Caki2 (cell line): ENCODE measurements around the gene GBP7. TPM values are rescaled to one million over a fixed set of nuclear protein-coding genes. Genes with fewer than 3 reads are reported as not detected.
"Not testable (repeated sequence)": the region's sequence is repeated elsewhere in the genome, so short reads cannot be mapped to it uniquely, and the experiment has no call there.

Source experiments
- DNase-seq: peaks from one replicate; pipeline ENCODE4 v3.0.0-alpha.2; 2015; ENCODE audit warnings: low read depth
- in situ Hi-C: cut with HindIII; loops from 2 replicates; pipeline ENCODE4 v1.10.0; 2016; ENCODE audit warnings: low sequenced_read_pairs, low pct_unique_long_range_greater_than_20kb, mixed read lengths
- total RNA-seq: library from RNA; depleted of rRNA; stranded (reverse); fragments of >200 nt; shearing (Covaris generic); gene quantifications from 2 replicates; pipeline ENCODE4 v1.2.3, GENCODE V29; 2014; ENCODE audit warnings: low replicate concordance; rRNA removed

Gene GBP7
- total RNA-seq = not detected in 2 replicates

GRCh38 chr1:89175601-89176256 lies at the start of gene GBP7:
Gene GBP7 (minus strand): TSS chr1:89176003. CDS start chr1:89171935, 4,068 bp downstream.
- in situ Hi-C loops = no loop called here
- no peak for DNase-seq

DNA sequence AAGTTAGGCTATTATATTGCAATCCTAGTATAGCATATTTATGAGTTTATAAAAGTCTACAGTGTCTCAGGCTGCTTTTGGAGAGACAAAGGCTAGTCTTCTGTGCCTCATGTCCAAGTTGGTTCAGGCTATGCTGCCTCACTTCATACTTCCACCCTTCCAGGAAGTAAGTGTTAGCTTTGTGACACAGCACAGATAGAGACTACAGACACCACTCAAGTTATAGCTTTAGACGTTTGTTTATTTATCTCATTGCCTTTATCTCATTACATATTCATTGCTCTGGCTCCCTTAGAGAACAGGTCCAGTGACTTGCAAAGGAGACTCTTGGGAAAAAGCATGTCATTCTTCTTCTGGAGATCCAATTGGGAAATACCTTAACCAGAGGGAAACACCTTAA lies 45.5 kb upstream of the GBP7 start:
- no peak for DNase-seq
- in situ Hi-C loops = no loop called here

GRCh38 chr1:89219851-89220250 lies 44.0 kb upstream of the GBP7 start:
- DNase-seq, in situ Hi-C loops: not testable (repeated sequence)

DNA sequence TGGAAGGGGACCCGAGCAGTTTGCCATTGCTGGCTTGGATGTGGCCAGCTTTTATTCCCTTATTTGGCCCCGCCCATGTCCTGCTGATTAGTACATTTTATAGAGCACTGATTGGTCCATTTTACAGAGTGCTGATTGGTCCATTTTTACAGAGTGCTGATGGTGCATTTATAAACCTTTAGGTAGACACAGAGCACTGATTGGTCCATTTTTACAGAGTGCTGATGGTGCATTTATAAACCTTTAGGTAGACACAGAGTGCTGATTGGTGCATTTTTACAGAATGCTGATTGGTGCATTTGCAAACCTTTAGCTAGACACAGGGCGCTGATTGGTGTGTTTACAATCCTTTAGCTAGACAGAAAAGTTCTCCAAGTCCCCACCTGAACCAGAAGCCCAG lies 43.1 kb upstream of the GBP7 start:
- DNase-seq, in situ Hi-C loops: not testable (repeated sequence)

- DNase-seq = no peak
- in situ Hi-C loops = no loop called here
Measured at GRCh38 chr1:89213347-89213746, 37.5 kb upstream of the GBP7 start.

DNA sequence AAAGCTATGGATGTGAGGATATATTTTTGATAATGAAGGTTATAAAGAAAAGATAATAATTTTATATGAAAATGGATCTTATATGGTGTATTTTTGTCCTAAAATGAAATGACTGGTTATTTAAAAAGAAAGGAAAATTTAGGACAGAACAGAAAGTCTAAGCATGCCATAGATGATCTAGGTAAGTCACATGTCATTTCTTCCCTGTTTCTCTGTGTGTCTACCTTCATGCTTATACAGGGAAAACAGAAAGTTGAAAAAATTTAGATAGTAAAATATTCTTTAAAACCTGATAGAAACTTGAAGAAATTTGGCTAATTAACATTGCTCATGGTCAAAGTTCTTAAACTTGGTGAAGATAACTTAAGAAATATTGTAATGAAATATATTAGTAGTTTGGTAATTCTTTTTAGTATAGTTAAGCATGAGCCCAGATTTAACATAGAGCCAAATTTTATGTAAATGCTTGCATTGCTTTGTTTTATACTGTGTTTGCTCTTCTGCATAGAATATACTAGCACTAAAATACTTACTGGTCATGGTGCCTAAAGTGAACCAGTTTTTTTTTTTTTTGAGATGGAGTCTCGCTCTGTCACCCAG lies 35.3 kb upstream of the GBP7 start:
- no peak for DNase-seq
- in situ Hi-C loops = no loop called here

GRCh38 chr1:89206373-89206772 lies 30.6 kb upstream of the GBP7 start:
- in situ Hi-C loops = no loop called here

DNA sequence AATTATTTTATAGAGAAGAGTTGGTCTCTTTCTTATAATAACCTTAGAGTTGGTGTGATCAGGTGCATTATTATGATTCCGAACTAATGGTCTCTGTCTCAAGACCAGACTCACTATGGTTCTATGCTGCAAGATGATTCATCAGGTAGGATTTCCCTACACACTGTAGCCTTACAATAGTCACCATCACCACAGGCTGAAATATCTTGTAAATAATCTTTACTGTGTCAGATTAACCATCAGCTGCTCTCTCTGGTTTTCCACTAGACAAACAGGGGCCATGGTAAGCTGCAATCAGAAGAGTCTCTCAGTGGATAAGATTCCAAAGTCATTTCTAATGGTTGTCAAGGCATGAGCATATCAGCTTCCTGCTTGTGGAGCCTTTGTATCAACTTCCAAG lies 27.4 kb upstream of the GBP7 start:
- in situ Hi-C loops = no loop called here
- no peak for DNase-seq

More at GRCh38 chr1:89206373-89206772, 30.6 kb upstream of the GBP7 start:
- no peak for DNase-seq

DNA sequence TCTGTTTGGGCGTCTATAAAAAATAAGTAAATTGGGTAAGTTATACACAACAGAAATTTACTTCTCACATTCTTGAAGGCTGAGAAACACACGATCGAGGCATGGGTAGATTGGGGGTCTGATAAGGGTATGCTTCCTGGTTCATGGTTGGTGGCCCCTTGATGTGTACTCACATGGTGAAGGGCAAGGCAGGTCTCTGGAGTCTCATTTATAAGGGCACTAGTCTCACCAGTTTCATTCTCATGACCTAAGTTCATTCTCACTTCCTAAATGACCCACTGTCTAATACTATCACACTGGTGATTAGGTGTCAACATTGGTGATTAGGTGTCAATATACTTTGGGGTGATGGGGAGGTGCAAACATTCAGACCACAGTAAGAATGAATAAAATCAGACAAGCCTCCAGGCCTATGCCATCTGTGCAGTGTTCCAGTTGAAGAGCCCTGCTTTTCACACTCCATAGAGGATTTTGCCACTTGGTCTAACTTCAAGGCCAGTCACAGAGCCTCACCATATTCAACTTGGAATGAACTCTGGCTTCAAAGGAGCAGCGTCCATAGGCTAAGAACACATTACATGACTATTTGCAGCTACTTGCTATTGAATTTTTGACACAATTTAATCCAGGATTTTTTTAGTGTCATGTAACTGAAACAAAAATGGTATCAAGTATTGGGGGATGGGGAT lies 25.4 kb upstream of the GBP7 start:
- in situ Hi-C loops = no loop called here
- DNase-seq = no peak

DNA sequence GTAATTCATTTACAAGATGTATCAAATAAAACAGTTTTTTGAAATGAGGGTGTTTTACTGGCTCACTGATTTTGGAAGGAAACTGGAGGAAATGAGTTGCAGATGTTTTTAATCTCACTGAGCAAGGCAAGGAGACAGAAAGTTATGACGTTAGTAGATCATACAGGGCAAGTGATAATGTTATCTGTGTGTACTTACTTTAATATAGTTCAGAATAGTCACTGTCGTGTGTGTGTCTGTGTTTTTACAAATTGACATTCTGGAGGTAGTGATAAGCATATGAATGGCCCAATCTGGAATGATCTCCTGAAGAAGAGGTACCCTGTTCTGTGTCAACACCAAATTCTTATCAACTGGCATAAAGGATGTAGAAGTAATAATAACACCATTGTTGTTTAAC lies 24.9 kb upstream of the GBP7 start:
- in situ Hi-C loops = no loop called here
- DNase-seq = no peak

DNA sequence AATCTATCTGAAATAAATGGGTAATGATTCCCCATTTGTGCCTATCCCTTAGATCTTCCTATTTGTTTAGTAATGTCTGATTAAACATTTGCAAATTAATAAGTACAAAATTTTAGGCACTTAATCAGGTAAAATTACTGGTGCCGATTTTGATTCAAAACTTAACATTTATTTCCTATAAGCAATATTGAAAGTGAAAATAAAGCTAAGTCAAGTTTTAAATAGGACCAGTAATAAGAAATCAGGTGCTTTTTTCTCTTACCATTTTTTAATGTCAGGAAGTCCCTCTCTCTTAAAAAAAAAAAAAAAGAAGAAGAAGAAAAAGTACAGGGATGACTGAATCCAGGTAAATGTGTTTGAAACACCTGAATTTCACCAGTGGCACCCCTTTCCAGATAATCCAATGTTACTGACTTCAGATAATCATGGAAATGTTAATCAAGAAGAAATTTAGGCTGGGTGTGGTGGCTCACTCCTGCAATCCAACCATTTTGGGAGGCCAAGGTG lies 23.8 kb upstream of the GBP7 start:
- in situ Hi-C loops = no loop called here
- no peak for DNase-seq

- in situ Hi-C loops = no loop called here
Measured at GRCh38 chr1:89198491-89199072, 22.8 kb upstream of the GBP7 start, which contains the start of gene GBP4. Gene GBP4 (minus strand): TSS chr1:89198942. CDS start chr1:89198834, 108 bp downstream.

GRCh38 chr1:89198081-89198480 lies 22.3 kb upstream of the GBP7 start:
- no peak for DNase-seq
- in situ Hi-C loops = no loop called here

More at GRCh38 chr1:89198491-89199072, 22.8 kb upstream of the GBP7 start, which contains the start of gene GBP4:
- DNase-seq = no peak

DNA sequence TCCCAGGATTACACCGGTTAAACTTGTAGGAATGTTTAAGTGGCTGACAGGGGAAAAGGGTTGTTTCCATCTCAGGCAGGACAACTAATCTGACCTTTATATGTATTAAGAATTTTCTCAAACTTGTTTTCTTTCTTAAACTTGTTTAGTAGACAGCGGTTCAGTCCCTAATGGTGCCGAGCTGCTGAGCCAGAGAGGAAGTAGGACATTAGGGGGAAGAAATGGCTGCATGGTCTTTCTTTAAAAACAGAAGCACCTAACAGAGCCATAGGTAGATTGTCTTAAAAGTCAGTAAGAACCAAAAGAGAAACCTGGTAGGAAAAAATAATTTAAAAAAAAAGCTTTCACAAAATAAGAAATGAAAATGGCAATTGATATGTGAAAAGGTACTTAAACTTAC lies 19.7 kb upstream of the GBP7 start:
- no peak for DNase-seq
- in situ Hi-C loops = no loop called here

GRCh38 chr1:89191314-89191713 lies 15.5 kb upstream of the GBP7 start:
- no peak for DNase-seq
- in situ Hi-C loops = no loop called here

DNA sequence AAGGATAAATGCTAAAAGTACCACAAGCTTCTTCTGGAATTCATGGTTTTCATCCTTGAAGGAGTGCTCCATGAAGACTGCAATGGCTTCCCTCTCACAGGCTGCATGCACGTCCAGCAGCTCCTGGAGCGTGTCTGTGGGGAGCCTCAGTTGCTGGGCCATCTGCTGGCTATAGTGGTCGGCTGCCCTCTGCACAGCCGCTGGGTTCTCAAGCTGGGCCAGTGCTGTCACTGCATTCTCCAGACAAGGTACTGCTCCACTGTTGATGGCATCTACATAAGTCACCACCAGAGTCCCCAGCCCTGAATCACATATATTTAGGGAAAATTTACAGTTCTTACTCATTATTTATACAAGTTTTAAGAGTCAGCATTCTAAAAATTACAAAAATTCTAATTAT lies 14.2 kb upstream of the GBP7 start:
- in situ Hi-C loops = no loop called here
- DNase-seq = no peak

DNA sequence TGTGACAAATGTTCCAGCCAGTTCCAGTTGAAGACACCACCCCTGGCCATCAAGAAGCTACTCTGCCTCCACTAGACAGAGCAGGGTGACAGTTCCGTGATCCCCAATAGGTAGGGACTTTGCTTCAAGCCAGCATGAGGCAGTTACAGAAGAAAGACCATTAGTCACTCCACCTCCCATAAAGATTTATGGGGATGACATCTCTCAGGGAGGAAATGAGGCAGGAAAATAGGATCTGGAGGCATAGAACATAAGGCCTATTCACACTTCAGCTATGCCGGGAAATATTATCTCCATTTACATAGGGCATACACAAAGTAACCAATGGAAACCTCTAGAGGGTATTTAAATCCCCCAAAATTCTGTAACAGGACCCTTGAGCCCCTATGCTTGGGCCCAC lies 3.5 kb upstream of the GBP7 start:
- in situ Hi-C loops = no loop called here
- no peak for DNase-seq

- in situ Hi-C loops = no loop called here
- DNase-seq = no peak
Measured at GRCh38 chr1:89176971-89177370, 1.2 kb upstream of the GBP7 start.

DNA sequence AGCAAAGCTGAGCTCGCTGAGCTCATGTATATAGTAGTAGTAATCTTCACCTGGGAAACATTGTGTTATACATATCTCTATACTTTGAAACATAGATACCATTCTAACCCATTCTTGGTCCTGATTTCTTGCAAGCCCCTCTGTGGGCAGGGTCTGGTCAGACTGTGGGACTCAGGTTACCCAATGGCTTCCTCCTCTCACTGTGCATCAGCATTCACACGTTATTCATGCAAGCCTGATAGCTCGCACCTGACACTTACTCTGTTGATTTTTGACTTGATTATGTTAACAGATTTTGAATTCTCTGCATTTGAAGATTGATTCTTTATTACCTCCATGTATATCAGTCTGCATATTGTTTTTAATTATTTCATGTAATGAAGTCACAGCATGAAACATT lies 1.3 kb downstream of the GBP7 start:
- in situ Hi-C loops = no loop called here
- DNase-seq = no peak
